ENCODE results near the gene ITGB4.

Gene ITGB4

GRCh38 chr17:75681289-75681688 is 40.0 kb upstream of the ITGB4 start:
- DNase-seq (ENCODE audit: low read depth) = no peak
- H3K4me3 ChIP-seq (ENCODE audit: low read depth, low read length) = no peak overlapping the region
- TF ChIP-seq CTCF (IDR thresholded peaks at IDR 0.05; ENCODE audit: insufficient read depth, low read depth, low read length, missing control alignments) = no peak

DNA sequence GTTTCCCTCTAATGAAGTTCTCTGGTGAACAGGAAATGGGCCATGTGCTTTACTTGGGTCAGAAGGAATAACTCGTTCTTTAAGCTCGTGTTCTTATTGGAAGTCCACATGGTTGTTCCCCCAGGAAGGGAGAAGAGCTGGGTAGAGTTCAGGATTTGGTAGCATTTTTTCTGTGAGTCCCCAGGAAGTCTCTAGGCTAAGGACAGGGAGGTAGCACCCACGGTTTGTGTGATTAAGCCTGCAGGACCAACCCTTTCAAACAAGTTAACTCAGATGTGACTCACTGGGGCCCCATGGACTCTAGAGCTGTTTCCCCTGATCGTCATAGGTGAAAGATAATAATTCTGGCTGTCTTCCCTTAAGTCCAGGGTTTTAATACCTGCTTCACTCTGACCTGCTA is 37.7 kb upstream of the ITGB4 start:
- DNase-seq (ENCODE audit: low read depth) = no peak
- H3K4me3 ChIP-seq (ENCODE audit: low read depth, low read length) = no peak overlapping the region
- TF ChIP-seq CTCF (IDR thresholded peaks at IDR 0.05; ENCODE audit: insufficient read depth, low read depth, low read length, missing control alignments) = no peak

- no peak for DNase-seq (ENCODE audit: low read depth)
- no peak overlapping the region for H3K4me3 ChIP-seq (ENCODE audit: low read depth, low read length)
- TF ChIP-seq CTCF (IDR thresholded peaks at IDR 0.05; ENCODE audit: insufficient read depth, low read depth, low read length, missing control alignments) = no peak
These were observed 37.0 kb upstream of the ITGB4 start for GRCh38 chr17:75684249-75684648.

GRCh38 chr17:75684924-75685323 is 36.3 kb upstream of the ITGB4 start:
- DNase-seq (ENCODE audit: low read depth) = no peak
- no peak for TF ChIP-seq CTCF (IDR thresholded peaks at IDR 0.05; ENCODE audit: insufficient read depth, low read depth, low read length, missing control alignments)

DNA sequence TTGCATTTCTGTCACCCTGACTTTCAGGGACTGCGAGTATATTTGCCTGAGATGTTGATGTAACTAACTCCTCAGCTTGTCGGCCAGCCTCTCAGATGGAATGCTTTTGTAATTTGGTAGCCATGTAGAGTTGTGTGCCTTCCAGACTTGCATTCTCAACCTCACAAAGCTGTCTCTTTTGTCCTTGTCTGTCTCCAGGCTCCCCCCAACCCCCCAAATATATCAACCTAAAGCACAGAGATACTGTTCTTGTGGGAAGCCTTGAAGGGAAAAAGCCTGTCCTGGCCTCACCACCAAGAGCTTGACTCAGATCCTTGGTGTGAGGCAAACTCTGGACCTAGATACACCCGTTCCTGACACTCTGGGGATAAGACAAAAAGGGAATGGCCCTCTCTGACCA is 35.8 kb upstream of the ITGB4 start:
- H3K4me3 ChIP-seq (ENCODE audit: low read depth, low read length) = no peak overlapping the region
- no peak for TF ChIP-seq CTCF (IDR thresholded peaks at IDR 0.05; ENCODE audit: insufficient read depth, low read depth, low read length, missing control alignments)
- DNase-seq (ENCODE audit: low read depth) = no peak

More at GRCh38 chr17:75684924-75685323, 36.3 kb upstream of the ITGB4 start:
- H3K4me3 ChIP-seq (ENCODE audit: low read depth, low read length) = no peak overlapping the region

DNA sequence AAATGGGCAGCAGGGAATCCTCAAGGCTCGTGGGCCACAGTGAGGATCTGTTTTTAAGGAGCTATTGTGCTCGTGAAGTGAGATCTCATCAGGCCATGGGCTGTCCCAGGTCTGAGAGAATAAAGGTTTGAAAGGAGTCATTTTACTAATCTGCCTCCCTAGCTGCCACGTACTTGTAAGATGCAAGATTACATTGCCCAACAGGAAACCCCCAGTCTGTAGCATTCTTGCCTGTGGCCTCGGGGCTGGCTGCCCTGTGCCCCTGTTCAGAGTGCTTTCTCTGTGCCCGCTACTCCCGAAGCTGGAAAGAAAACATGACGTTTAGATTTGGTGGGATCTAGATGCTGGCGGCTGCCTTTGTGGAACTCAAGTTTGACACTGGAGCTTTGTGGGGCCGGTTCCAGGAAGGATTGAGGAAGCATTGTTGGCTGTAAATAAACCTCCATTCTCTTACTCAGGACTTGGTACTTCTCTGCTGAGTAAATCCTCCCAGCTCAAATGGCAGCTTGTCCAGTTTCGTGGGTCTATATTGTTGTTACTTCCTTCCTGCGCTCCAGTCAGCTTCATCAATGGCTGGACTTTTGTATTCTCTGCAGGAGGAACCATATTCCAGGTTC is 32.9 kb upstream of the ITGB4 start:
- DNase-seq (ENCODE audit: low read depth) = peak; percentile 67
- TF ChIP-seq CTCF (IDR thresholded peaks at IDR 0.05; ENCODE audit: insufficient read depth, low read depth, low read length, missing control alignments) = no peak
- peak overlapping the region; percentile 8; the same call in 1 of the 2 replicates for H3K4me3 ChIP-seq (ENCODE audit: low read depth, low read length)

DNA sequence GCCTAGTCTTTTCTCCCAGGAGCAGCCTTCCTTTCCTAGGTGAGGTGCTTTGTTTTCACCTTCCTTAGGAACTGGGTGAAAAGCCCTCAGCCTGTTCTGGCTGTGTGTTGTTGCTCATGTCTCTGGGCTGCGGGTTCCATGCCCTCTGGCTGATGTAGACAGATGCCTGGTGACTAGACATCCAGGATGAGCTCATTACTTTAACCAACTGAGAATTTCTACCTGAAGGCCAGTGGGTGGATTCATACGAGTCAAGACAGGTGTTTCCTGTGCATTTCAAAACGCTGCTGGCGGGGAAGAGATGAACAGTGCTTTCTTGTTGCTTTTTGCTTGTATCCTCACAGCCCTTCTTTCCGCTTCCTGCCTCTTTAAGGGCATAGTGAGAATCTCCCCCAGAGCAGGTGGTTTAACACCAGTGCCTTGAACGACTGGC is 31.8 kb upstream of the ITGB4 start:
- peak; percentile 87 for DNase-seq (ENCODE audit: low read depth)
- TF ChIP-seq CTCF (IDR thresholded peaks at IDR 0.05; ENCODE audit: insufficient read depth, low read depth, low read length, missing control alignments) = no peak
- no peak overlapping the region for H3K4me3 ChIP-seq (ENCODE audit: low read depth, low read length)
